Liver (tissue), 9 donors: Measurements from ENCODE around the gene MYO15A. TPM values are rescaled to one million over a fixed set of nuclear protein-coding genes. Genes with fewer than 3 reads are reported as not detected.

Source experiments
- DNase-seq: peaks from one replicate; pipeline ENCODE4 v3.0.0-alpha.2; 2017; ENCODE audit warnings: low spot score
- H3K27ac ChIP-seq, 2 donors: one replicate each; pipeline ENCODE4 v1.7.0; 2013; ENCODE audit warnings: inconsistent platforms in 2 of 2, low read length in 2 of 2, control low read depth in 1 of 2, low read depth in 1 of 2, mild to moderate bottlenecking in 1 of 2
- H3K27me3 ChIP-seq, 4 donors: one replicate each; pipeline versions ENCODE4 v1.6.1 to v1.7.0; 2013; ENCODE audit warnings: low read length in 3 of 4, inconsistent platforms in 1 of 4, mild to moderate bottlenecking in 1 of 4, moderate library complexity in 1 of 4; ENCODE audit not compliant: control insufficient read depth in 4 of 4, insufficient read depth in 4 of 4
- H3K36me3 ChIP-seq, 4 donors: one replicate each; pipeline versions ENCODE4 v1.6.1 to v1.7.0; 2013; ENCODE audit warnings: low read length in 3 of 4, mild to moderate bottlenecking in 3 of 4, low read depth in 1 of 4, moderate library complexity in 1 of 4; ENCODE audit not compliant: control insufficient read depth in 4 of 4, insufficient read depth in 3 of 4
- H3K4me1 ChIP-seq, 4 donors: one replicate each; pipeline versions ENCODE4 v1.6.1 to v1.7.0; 2013; ENCODE audit warnings: low read length in 3 of 4, mild to moderate bottlenecking in 3 of 4, moderate library complexity in 1 of 4; ENCODE audit not compliant: control insufficient read depth in 4 of 4, insufficient read depth in 4 of 4
- H3K4me3 ChIP-seq, 3 donors: one replicate each; pipeline versions ENCODE4 v1.6.1 to v1.7.0; 2013; ENCODE audit warnings: low read length in 3 of 3, control low read depth in 1 of 3, low read depth in 1 of 3, mild to moderate bottlenecking in 1 of 3
- H3K9ac ChIP-seq, 2 donors: one replicate each; pipeline ENCODE4 v1.7.0; 2013; ENCODE audit warnings: low read length in 2 of 2, mild to moderate bottlenecking in 2 of 2, moderate library complexity in 2 of 2, control low read depth in 1 of 2, low read depth in 1 of 2
- H3K9me3 ChIP-seq, 4 donors: one replicate each; pipeline versions ENCODE4 v1.6.1 to v1.7.0; 2013; ENCODE audit warnings: low read length in 3 of 4; ENCODE audit not compliant: control insufficient read depth in 4 of 4
- ATF3 ChIP-seq: IDR thresholded peaks from 2 replicates; pipeline ENCODE4 v1.6.1; 2016; ENCODE audit warnings: antibody characterized with exemption
- CTCF ChIP-seq: fragments of 150-350 bp; IDR thresholded peaks from 2 replicates; pipeline ENCODE4 v1.5.1; 2017; ENCODE audit warnings: improper control_type of control experiment, low read depth, low read length; ENCODE audit not compliant: missing input control
- EGR1 ChIP-seq, 2 donors: IDR thresholded peaks; 2 replicates each; pipeline ENCODE4 v1.6.1; 2016 to 2018; ENCODE audit warnings: antibody characterized with exemption in 2 of 2, low read depth in 2 of 2
- FOXA1 ChIP-seq: IDR thresholded peaks from 2 replicates; pipeline ENCODE4 v1.6.1; 2016; ENCODE audit warnings: antibody characterized with exemption
- FOXA2 ChIP-seq: IDR thresholded peaks from 2 replicates; pipeline ENCODE4 v1.6.1; 2016; ENCODE audit warnings: antibody characterized with exemption
- GABPA ChIP-seq, 2 donors: IDR thresholded peaks in 1 of 2; conservative IDR thresholded peaks in 1 of 2; 2 replicates each; pipeline ENCODE4 v1.6.1; 2016; ENCODE audit warnings: antibody characterized with exemption in 2 of 2, mild to moderate bottlenecking in 1 of 2, moderate library complexity in 1 of 2
- HNF4A ChIP-seq, 2 donors: conservative IDR thresholded peaks; 2 replicates each; pipeline ENCODE4 v1.6.1; 2016; ENCODE audit warnings: antibody characterized with exemption in 2 of 2, mild to moderate bottlenecking in 2 of 2
- HNF4G ChIP-seq: IDR thresholded peaks from 2 replicates; pipeline ENCODE4 v1.6.1; 2016; ENCODE audit warnings: antibody characterized with exemption
- JUND ChIP-seq, 2 donors: IDR thresholded peaks; 2 replicates each; pipeline ENCODE4 v1.6.1; 2016; ENCODE audit warnings: antibody characterized with exemption in 2 of 2
- MAX ChIP-seq: IDR thresholded peaks from 2 replicates; pipeline ENCODE4 v1.6.1; 2016; ENCODE audit warnings: antibody characterized with exemption
- NR2F2 ChIP-seq: IDR thresholded peaks from 2 replicates; pipeline ENCODE4 v1.6.1; 2016; ENCODE audit warnings: antibody characterized with exemption
- RAD21 ChIP-seq, 2 donors: IDR thresholded peaks; 2 replicates each; pipeline ENCODE4 v1.6.1; 2016; ENCODE audit warnings: antibody characterized with exemption in 2 of 2, mild to moderate bottlenecking in 2 of 2
- RXRA ChIP-seq, 2 donors: IDR thresholded peaks; 2 replicates each; pipeline ENCODE4 v1.6.1; 2017 to 2018; ENCODE audit warnings: antibody characterized with exemption in 2 of 2, mild to moderate bottlenecking in 1 of 2
- SP1 ChIP-seq: IDR thresholded peaks from 2 replicates; pipeline ENCODE4 v1.6.1; 2018; ENCODE audit warnings: antibody characterized with exemption, mild to moderate bottlenecking
- TAF1 ChIP-seq: conservative IDR thresholded peaks from 2 replicates; pipeline ENCODE4 v1.6.1; 2016; ENCODE audit warnings: antibody characterized with exemption, mild to moderate bottlenecking
- YY1 ChIP-seq: IDR thresholded peaks from 2 replicates; pipeline ENCODE4 v1.6.1; 2016; ENCODE audit warnings: antibody characterized with exemption, mild to moderate bottlenecking
- WGBS: extraction: QIAGEN DNeasy Blood & Tissue Kit; methylation state at CpG from one replicate; pipeline ENCODE4 v1.1.7; 2013; 5-methylcytosine and 5-hydroxymethylcytosine counted together
- polyA plus RNA-seq, 2 donors: library from polyadenylated mRNA; stranded (reverse) in 1 of 2; unstranded in 1 of 2; fragments of 200-250 nt in 1 of 2; fragments of >200 nt in 1 of 2; fragmentation: Nextera tagmentation in 1 of 2; extraction: Ambion mirVana in 1 of 2; gene quantifications; one replicate each; pipeline versions ENCODE4 v1.2.1 to v1.2.3, GENCODE V29; 2013 to 2015
- total RNA-seq, 2 donors: library from RNA; depleted of rRNA; stranded (reverse); fragments of >200 nt; gene quantifications; one replicate each; pipeline ENCODE4 v1.2.3, GENCODE V29; 2014
- TF ChIP-seq, protein P1 (sequence below): IDR thresholded peaks from 2 replicates; pipeline ENCODE4 v1.6.1; 2016; ENCODE audit warnings: antibody characterized with exemption, mild to moderate bottlenecking
- donor health status: healthy.
- donor health status: healthy.
- donor health status: healthy.
- donor health status: healthy.
- donor health status: healthy.

MYO15A gene
- total and polyA plus RNA-seq, 4 donors: 0.15 to 2.9 (median 0.97) TPM

GRCh38 chr17:18167421-18167820 is 58.9 kb downstream of the MYO15A start:
- no peaks in the 10 kb centered on the region for H3K36me3 ChIP-seq
- H3K4me3 ChIP-seq: no peak overlapping the region
- WGBS: 93% methylated on average over 10 of the region's 10 CpGs
- H3K27ac ChIP-seq: no peak overlapping the region
- TF ChIP-seq CTCF (no peak), HNF4A (conservative IDR thresholded peaks at IDR 0.05) (no peak), FOXA1 (no peak), NR2F2 (no peak), MAX (no peak), RAD21 (IDR thresholded peaks at IDR 0.05) (no peak), EGR1 (IDR thresholded peaks at IDR 0.05; ENCODE audit: low read depth in 2 of 2) (no peak), SP1 (no peak), HNF4G (no peak), ATF3 (no peak), JUND (IDR thresholded peaks at IDR 0.05) (no peak), TAF1 (no peak)
- TF ChIP-seq, protein P1, sequence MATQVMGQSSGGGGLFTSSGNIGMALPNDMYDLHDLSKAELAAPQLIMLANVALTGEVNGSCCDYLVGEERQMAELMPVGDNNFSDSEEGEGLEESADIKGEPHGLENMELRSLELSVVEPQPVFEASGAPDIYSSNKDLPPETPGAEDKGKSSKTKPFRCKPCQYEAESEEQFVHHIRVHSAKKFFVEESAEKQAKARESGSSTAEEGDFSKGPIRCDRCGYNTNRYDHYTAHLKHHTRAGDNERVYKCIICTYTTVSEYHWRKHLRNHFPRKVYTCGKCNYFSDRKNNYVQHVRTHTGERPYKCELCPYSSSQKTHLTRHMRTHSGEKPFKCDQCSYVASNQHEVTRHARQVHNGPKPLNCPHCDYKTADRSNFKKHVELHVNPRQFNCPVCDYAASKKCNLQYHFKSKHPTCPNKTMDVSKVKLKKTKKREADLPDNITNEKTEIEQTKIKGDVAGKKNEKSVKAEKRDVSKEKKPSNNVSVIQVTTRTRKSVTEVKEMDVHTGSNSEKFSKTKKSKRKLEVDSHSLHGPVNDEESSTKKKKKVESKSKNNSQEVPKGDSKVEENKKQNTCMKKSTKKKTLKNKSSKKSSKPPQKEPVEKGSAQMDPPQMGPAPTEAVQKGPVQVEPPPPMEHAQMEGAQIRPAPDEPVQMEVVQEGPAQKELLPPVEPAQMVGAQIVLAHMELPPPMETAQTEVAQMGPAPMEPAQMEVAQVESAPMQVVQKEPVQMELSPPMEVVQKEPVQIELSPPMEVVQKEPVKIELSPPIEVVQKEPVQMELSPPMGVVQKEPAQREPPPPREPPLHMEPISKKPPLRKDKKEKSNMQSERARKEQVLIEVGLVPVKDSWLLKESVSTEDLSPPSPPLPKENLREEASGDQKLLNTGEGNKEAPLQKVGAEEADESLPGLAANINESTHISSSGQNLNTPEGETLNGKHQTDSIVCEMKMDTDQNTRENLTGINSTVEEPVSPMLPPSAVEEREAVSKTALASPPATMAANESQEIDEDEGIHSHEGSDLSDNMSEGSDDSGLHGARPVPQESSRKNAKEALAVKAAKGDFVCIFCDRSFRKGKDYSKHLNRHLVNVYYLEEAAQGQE: no peak
- H3K9me3 ChIP-seq: peaks cover 0 to 3% (median 0%) of the 10 kb centered on the region in 4 donors
- DNase-seq: no peak
- peaks cover 0 to 9% (median 5%) of the 10 kb centered on the region in 4 donors for H3K4me1 ChIP-seq
- H3K9ac ChIP-seq: no peak overlapping the region
- no peaks in the 10 kb centered on the region for H3K27me3 ChIP-seq

GRCh38 chr17:18172531-18173278 is 64.1 kb downstream of the MYO15A start:
- WGBS: 82% methylated on average over 3 of the region's 3 CpGs
- Histone ChIP-seq H3K36me3 (no peaks in the 10 kb centered on the region), H3K27me3 (no peaks in the 10 kb centered on the region), H3K9ac (no peak overlapping the region), H3K27ac (no peak overlapping the region), H3K9me3 (no peaks in the 10 kb centered on the region), H3K4me1 (peaks cover 0 to 12% (median 8%) of the 10 kb centered on the region in 4 donors), H3K4me3 (no peak overlapping the region)
- DNase-seq: no peak
- no peak for TF ChIP-seq HNF4G
- TF ChIP-seq, protein P1: no peak
- TF ChIP-seq TAF1: no peak
- TF ChIP-seq EGR1 (IDR thresholded peaks at IDR 0.05; ENCODE audit: low read depth in 2 of 2): no peak
- TF ChIP-seq SP1: no peak
- no peak for TF ChIP-seq GABPA (IDR thresholded peaks at IDR 0.05 in 1 of 2, conservative IDR thresholded peaks at IDR 0.05 in 1 of 2)
- no peak for TF ChIP-seq RAD21 (IDR thresholded peaks at IDR 0.05)
- no peak for TF ChIP-seq RXRA (IDR thresholded peaks at IDR 0.05)
- no peak for TF ChIP-seq ATF3
- no peak for TF ChIP-seq HNF4A (conservative IDR thresholded peaks at IDR 0.05)
- TF ChIP-seq FOXA1: no peak
- no peak for TF ChIP-seq NR2F2
- no peak for TF ChIP-seq MAX
- no peak for TF ChIP-seq CTCF
- TF ChIP-seq JUND (IDR thresholded peaks at IDR 0.05): no peak
- no peak for TF ChIP-seq YY1
- no peak for TF ChIP-seq FOXA2
